Prostate gland (tissue), 2 donors: Measurements from ENCODE around the gene MON1B.

Experiments used
- POLR2A ChIP-seq: fragments of 450-650 bp; IDR thresholded peaks from one replicate; pipeline ENCODE4 v1.6.1; 2016; ENCODE audit warnings: antibody characterized with exemption, mild to moderate bottlenecking
- POLR2AphosphoS5 ChIP-seq: sonication (generic); formaldehyde crosslinking; IDR thresholded peaks from one replicate; pipeline ENCODE4 v1.6.1; 2017; ENCODE audit warnings: antibody characterized with exemption
- TF ChIP-seq, protein P1 (sequence below), 4 experiments: fragments of 200-600 bp in 2 of 4; fragments of 450-650 bp in 2 of 4; sonication (generic) in 2 of 4; IDR thresholded peaks; 1 replicate in 3 of 4; 2 replicates in 1 of 4; pipeline ENCODE4 v1.5.1; 2016 to 2019; ENCODE audit warnings: antibody characterized with exemption in 4 of 4, mild to moderate bottlenecking in 2 of 4, moderate library complexity in 2 of 4

DNA sequence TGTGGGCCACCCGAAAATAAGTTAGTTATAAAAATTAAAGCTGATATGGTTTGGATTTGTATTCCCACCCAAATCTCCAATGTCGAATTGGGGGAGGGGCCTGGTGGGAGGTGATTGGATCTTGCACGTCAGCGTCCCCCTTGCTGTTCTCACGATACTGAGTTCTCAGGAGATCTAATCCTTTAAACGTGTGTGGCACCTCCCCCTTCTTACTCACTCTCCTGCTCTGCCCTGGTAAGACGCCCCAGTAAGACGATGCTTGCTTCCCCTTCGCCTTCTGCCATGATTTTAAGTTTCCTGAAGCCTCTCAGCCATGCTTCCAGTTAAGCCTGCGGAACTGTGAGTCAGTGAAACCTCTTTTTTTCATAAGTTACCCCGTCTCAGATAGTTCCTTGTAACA lies 43.6 kb downstream of the MON1B start:
- TF ChIP-seq POLR2AphosphoS5 (no peak), POLR2A (no peak)
- TF ChIP-seq, protein P1, sequence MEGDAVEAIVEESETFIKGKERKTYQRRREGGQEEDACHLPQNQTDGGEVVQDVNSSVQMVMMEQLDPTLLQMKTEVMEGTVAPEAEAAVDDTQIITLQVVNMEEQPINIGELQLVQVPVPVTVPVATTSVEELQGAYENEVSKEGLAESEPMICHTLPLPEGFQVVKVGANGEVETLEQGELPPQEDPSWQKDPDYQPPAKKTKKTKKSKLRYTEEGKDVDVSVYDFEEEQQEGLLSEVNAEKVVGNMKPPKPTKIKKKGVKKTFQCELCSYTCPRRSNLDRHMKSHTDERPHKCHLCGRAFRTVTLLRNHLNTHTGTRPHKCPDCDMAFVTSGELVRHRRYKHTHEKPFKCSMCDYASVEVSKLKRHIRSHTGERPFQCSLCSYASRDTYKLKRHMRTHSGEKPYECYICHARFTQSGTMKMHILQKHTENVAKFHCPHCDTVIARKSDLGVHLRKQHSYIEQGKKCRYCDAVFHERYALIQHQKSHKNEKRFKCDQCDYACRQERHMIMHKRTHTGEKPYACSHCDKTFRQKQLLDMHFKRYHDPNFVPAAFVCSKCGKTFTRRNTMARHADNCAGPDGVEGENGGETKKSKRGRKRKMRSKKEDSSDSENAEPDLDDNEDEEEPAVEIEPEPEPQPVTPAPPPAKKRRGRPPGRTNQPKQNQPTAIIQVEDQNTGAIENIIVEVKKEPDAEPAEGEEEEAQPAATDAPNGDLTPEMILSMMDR (IDR thresholded peaks at IDR 0.05): no peak
